PFSK-1 (cell line): ENCODE data around the gene ZHX3.

Experiments
- FOXP2 ChIP-seq: optimal IDR thresholded peaks from 2 replicates; pipeline ENCODE3; 2011; ENCODE audit warnings: borderline replicate concordance, control low read depth, inconsistent platforms; ENCODE audit not compliant: insufficient read depth; ENCODE audit errors: extremely low read length, extremely low read depth
- POLR2AphosphoS5 ChIP-seq: IDR thresholded peaks from 2 replicates; pipeline ENCODE4 v1.6.1; 2012; ENCODE audit warnings: low read depth, mild to moderate bottlenecking, control low read depth, low read length, moderate library complexity
- SIN3A ChIP-seq: IDR thresholded peaks from 2 replicates; pipeline ENCODE4 v1.6.1; 2012; ENCODE audit warnings: mild to moderate bottlenecking, low read length, moderate library complexity, borderline replicate concordance; ENCODE audit not compliant: insufficient read depth
- TAF1 ChIP-seq: IDR thresholded peaks from 2 replicates; pipeline ENCODE4 v1.6.1; 2012; ENCODE audit warnings: low read length, control low read depth, borderline replicate concordance; ENCODE audit not compliant: insufficient read depth
- TF ChIP-seq, protein P1 (sequence below), 2 experiments: IDR thresholded peaks; 2 replicates each; pipeline versions ENCODE4 v1.6.1 to v1.8.0; 2011 to 2012; ENCODE audit warnings: low read depth in 2 of 2, low read length in 2 of 2, control low read depth in 1 of 2, inconsistent platforms in 1 of 2, mild to moderate bottlenecking in 1 of 2, moderate library complexity in 1 of 2; ENCODE audit not compliant: insufficient read depth in 1 of 2

The ZHX3 gene

DNA sequence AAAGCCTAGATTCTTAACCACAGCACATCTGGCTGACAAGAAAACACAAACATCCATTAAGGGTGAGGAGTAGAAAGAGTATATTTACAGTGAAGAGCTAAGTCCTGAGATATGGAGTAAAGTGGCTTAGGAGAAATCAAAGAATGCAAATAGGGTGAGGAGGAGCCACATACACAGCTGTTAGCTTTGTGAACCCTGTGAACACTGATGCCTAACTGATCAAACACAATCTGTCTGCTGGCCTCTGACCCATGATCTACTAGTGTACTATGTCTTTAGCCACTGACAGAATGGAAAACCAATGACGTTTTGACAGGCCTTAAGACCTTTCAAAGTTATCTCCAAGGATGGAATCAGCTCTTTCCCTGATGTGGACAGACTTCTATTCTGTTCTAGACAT, 75.2 kb downstream of the ZHX3 start:
- TF ChIP-seq POLR2AphosphoS5 (no peak), TAF1 (no peak), SIN3A (no peak), FOXP2 (no peak)
- TF ChIP-seq, protein P1, sequence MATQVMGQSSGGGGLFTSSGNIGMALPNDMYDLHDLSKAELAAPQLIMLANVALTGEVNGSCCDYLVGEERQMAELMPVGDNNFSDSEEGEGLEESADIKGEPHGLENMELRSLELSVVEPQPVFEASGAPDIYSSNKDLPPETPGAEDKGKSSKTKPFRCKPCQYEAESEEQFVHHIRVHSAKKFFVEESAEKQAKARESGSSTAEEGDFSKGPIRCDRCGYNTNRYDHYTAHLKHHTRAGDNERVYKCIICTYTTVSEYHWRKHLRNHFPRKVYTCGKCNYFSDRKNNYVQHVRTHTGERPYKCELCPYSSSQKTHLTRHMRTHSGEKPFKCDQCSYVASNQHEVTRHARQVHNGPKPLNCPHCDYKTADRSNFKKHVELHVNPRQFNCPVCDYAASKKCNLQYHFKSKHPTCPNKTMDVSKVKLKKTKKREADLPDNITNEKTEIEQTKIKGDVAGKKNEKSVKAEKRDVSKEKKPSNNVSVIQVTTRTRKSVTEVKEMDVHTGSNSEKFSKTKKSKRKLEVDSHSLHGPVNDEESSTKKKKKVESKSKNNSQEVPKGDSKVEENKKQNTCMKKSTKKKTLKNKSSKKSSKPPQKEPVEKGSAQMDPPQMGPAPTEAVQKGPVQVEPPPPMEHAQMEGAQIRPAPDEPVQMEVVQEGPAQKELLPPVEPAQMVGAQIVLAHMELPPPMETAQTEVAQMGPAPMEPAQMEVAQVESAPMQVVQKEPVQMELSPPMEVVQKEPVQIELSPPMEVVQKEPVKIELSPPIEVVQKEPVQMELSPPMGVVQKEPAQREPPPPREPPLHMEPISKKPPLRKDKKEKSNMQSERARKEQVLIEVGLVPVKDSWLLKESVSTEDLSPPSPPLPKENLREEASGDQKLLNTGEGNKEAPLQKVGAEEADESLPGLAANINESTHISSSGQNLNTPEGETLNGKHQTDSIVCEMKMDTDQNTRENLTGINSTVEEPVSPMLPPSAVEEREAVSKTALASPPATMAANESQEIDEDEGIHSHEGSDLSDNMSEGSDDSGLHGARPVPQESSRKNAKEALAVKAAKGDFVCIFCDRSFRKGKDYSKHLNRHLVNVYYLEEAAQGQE (IDR thresholded peaks at IDR 0.05; ENCODE audit: insufficient read depth in 1 of 2, low read depth in 2 of 2, low read length in 2 of 2), result no peak

DNA sequence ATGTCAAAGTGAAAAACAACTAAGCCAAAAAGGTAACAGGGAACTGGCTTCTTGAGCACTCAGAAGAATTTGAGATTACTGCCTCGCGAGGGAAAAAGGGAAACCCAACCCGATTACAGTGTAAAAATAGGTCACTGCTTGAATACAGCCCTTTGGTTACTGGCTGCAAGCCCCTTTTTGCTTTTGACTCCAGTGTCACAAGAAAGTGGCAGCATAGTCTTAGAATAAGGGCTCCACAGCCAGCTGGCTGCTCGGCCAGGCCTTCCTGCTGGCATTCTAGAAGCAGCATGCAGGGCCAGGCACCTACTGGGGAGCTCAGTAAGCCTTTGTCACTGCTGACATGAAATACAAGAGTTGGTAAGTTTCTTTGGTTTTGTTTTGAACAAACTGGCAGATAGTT, 83.0 kb downstream of the ZHX3 start:
- TF ChIP-seq, protein P1 (IDR thresholded peaks at IDR 0.05; ENCODE audit: insufficient read depth in 1 of 2, low read depth in 2 of 2, low read length in 2 of 2), result no peak
- TF ChIP-seq POLR2AphosphoS5 (no peak), TAF1 (no peak), FOXP2 (no peak), SIN3A (no peak)

DNA sequence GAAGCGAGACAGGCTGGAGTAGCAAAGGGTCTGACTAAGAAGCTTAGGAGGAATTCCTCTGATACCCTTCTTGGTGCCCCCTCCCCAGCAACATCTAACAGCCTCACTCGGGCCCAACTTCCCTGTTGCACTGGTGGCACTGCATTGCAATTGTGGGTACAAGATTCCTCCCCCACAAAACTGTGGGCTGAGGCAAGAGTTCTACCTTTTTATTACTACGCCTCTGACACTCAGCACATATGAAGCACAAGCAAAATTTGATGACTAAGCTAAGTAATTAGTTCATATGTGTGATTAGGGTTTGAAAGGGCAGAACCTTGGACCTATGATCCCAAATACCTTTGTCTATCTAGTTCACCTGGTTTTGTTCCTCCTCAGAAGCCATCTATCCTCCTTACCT, 83.5 kb downstream of the ZHX3 start:
- TF ChIP-seq FOXP2 (no peak), SIN3A (no peak), POLR2AphosphoS5 (no peak), TAF1 (no peak)
- TF ChIP-seq, protein P1 (IDR thresholded peaks at IDR 0.05; ENCODE audit: insufficient read depth in 1 of 2, low read depth in 2 of 2, low read length in 2 of 2), result no peak

DNA sequence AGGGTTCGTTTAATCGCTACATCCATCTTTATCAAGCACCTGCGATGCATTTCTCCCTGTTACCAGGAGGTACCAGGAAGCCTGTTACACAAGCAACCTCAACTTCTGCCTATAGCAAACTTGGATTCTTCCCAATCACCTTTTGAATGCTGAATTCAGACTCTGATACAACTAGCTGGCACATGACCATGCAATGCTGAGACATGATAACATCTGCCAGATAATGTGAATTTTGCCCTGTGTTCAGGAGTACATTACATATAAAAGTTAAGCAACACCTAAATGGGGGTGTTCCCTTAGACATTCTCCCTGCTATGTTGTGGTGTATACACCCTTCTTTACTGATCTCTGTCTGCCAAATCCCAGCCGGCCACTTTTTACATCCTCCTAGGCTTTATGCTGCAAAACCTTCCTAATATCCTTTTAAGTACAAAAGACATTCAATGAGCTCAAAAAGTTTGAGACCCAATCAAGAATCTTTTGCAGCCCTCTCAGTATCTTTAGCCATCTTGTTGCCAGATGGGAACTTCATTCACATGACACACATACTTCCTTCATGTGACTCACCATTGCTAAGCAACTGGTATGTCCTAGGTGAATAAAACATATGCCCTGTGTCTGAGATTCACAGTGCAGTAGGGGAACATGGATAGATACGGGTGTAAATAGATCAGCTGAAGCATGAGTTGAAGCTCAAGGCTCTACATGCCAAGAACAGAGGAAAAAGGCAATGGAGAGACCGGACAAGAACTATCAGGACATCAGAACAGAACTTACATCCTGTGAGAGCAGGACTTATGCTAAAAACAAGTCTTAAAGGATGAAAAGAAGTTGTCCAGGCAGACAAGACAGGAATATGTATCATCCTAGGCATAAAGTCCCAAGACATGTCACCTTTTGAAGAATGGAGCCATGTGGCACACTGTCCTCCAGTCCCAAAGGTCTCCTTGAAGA, 84.3 kb downstream of the ZHX3 start:
- TF ChIP-seq TAF1, result no peak
- no peak for TF ChIP-seq FOXP2
- no peak for TF ChIP-seq SIN3A
- TF ChIP-seq, protein P1 (IDR thresholded peaks at IDR 0.05; ENCODE audit: insufficient read depth in 1 of 2, low read depth in 2 of 2, low read length in 2 of 2), result no peak
- TF ChIP-seq POLR2AphosphoS5, result no peak
